ENCODE data around the gene ILRUN.
A peak's percentile ranks its signal among the peaks of the same experiment; 100 is the strongest.
"Not testable (repeated sequence)": the region's sequence is repeated elsewhere in the genome, so short reads cannot be mapped to it uniquely, and the experiment has no call there.

The ILRUN gene

DNA sequence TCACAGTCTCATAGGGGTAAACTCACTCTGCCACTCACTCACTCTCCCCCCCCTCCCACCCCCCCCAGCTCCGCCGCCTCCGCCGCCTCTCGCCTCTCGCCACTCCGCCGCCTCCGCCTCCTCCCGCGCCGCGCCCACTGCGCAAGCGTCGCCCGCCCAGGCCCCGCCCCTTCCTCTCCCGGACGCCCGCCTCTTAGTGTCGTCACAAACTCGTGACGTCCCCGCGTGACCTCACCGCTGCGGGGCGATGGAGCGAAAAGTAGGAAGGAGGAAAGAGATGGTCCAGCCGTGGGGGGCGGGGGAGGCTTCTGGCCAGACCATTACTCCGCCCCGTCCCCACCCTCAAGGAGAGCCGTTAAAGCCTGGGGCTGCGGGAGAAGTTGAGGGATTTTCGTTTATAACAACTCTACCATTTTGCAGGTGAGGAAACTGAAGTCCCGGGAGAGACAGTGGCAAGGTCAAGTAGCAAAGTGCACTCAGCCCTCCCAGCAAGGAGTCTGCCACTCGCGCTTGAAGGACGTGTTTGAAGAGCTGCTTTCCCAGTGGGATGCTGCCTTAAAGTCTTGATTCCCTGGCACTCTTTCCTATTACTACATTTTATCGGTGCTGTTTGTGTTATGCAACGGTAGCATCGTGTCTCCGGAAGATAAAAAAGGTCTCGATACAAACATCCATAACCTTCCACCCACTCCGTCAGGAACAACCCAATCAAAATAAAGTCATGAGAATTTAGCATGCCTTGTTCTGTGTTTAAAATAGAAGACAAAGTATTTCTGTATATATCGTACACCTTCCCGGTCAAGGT, at the start of gene ILRUN:
Gene ILRUN (minus strand): TSS at position 29 of the 805 bp plus-strand sequence. CDS start 164 bp downstream, outside the sequence.
- DNase-seq = peak; percentile 21

GRCh38 chr6:34745277-34746103, 48.9 kb upstream of the ILRUN start:
- DNase-seq = no peak

GRCh38 chr6:34744294-34744647, 47.7 kb upstream of the ILRUN start:
- not testable (repeated sequence) for DNase-seq

DNA sequence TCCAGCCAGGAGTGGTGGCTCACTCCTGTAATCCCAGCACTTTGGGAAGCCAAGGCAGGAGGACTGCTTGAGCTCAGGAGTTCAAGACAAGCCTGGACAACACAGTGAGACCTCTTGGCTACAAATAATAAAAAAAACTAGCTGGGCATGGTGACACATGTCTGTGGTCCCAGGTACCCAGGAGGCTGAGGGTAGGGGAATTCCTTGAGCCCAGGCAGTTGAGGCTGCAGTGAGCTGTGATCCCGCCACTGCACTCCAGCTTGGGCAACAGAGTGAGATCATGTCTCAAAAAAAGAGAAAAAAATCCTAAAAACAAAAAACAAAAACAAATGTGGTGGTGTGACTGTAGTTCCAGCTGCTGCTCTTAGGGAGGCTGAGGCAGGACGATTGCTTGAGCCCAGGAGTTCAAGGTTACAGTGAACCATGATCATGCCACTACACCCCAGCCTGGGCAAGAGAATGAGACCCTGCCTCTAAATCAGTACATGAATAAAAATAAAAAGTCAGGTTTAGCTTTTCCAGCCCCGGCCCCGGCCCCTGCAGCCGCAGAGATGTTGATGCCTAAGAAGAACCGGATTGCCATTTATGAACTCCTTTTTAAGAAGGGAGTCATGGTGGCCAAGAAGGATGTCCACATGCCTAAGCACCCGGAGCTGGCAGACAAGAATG, 47.2 kb upstream of the ILRUN start:
- no peak for DNase-seq

DNA sequence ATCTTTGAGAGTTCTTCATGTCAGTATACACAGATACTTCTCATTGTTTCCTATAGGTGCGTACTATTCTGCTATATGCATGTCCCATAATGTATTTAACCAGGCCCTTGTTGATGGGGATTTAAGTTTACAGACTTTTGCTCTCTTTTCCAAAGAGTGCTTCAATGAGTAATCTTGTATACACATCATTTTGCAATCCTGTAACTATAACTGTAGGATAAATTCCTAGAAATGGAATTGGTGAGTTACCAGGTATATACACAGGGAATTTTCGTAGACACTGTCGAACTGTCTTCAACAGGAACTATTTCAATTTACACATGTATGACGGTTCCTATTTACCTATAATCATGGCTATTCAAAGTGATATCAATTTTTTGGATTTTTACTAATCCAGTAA, 45.5 kb upstream of the ILRUN start:
- no peak for DNase-seq

- DNase-seq = no peak
Observed at GRCh38 chr6:34736823-34737222, 40.3 kb upstream of the ILRUN start.

DNA sequence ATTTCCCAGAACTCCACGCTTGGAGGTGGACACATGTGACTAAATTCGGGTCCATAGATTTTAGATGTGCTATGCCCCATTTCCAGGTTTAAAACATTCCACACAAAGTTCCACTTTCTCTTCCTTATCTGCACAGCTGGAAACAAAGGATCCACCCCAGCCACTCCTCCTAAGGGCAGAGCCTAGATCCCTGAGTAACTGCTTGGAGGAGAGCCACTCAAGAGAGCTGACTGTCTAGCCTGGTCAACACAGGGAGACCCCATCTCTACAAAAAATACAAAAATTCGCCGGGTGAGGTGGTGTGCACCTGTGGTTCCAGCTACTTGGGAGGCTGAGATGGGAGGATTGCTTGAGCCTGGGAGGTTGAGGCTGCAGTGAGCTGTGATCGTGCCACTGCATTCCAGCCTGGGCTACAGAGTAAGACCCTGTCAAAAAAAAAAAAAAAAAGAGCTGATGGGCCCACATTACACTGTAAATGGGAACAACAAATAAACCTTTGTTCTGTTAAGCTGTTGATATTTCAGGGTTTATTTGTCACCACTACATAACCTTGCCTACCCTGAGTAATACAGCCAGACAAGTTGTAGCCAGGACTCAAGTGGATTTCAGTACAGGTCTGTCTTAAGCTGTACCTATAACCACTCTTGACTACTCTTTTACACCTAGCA, 35.0 kb upstream of the ILRUN start:
- DNase-seq = no peak

- DNase-seq = no peak
Observed at GRCh38 chr6:34729631-34730470, 33.3 kb upstream of the ILRUN start.

- no peak for DNase-seq
Observed at GRCh38 chr6:34726055-34726454, 29.5 kb upstream of the ILRUN start.

- no peak for DNase-seq
Observed at GRCh38 chr6:34723203-34723602, 26.6 kb upstream of the ILRUN start.

- no peak for DNase-seq
Observed at GRCh38 chr6:34722451-34722850, 25.9 kb upstream of the ILRUN start.

DNA sequence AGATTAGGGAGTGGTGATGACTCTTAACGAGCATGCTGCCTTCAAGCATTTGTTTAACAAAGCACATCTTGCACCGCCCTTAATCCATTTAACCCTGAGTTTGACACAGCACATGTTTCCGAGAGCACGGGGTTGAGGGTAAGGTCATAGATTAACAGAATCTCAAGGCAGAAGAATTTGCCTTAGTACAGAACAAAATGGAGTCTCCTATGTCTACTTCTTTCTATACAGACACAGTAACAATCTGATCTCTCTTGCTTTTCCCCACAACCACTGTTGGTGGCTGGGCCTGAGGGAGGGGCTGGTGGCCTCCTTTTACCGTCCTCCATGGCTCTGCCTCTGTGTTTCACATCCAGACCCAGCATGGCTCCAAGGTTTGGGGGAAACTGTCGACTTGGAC, 23.6 kb upstream of the ILRUN start:
- DNase-seq = not testable (repeated sequence)

DNA sequence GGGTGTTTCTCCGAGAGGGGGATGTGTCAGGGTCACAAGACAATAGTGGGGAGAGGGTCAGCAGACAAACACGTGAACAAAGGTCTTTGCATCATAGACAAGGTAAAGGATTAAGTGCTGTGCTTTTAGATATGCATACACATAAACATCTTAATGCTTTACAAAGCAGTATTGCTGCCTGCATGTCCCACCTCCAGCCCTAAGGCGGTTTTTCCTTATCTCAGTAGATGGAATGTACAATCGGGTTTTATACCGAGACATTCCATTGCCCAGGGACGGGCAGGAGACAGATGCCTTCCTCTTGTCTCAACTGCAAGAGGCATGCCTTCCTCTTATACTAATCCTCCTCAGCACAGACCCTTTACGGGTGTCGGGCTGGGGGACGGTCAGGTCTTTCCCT, 23.1 kb upstream of the ILRUN start:
- not testable (repeated sequence) for DNase-seq

GRCh38 chr6:34718976-34719375, 22.4 kb upstream of the ILRUN start:
- no peak for DNase-seq

- no peak for DNase-seq
Observed at GRCh38 chr6:34717466-34717865, 20.9 kb upstream of the ILRUN start.

DNA sequence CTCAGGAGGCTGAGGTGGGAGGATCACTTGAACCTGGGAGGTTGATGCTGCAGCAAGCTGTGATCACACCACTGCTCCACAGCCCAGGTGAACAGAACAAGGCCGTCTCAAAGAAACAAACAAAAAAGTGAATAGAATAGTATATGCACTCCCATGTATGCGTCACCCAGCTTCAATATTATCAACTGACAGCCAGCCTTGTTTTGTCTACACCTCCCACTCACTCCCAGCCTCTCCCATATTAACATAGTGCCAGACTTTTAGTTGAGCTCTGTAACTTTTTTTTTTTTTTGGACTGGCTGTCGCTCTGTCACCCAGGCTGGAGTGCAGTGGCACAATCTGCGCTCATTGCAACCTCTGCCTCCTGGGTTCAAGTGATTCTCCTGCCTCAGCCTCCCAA, 18.1 kb upstream of the ILRUN start:
- DNase-seq = no peak

- DNase-seq = not testable (repeated sequence)
Observed at GRCh38 chr6:34712881-34713280, 16.3 kb upstream of the ILRUN start.

GRCh38 chr6:34709386-34709785, 12.8 kb upstream of the ILRUN start:
- DNase-seq = no peak

DNA sequence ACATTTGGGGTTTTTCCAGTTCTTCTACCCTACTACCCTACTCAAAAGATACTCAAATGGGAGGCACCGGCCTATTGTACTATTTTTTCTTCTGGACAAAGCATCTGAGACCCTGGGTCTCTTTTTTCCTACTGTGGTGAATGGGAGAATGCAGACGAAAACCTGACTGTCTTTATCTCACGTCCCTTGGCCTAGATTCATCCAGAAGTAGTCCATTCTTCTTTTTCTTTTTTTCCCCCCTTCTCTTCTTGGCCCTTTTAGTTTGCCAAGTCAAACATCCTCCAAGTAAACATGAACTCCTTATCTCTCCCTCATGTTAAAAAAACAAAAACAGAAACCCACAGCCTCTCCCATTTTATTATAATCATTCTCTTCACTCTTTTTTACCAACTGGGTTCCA, 8.7 kb upstream of the ILRUN start:
- DNase-seq = no peak

GRCh38 chr6:34701199-34701598, 4.6 kb upstream of the ILRUN start:
- no peak for DNase-seq

GRCh38 chr6:34697904-34698559, 1.5 kb upstream of the ILRUN start:
- no peak for DNase-seq

DNA sequence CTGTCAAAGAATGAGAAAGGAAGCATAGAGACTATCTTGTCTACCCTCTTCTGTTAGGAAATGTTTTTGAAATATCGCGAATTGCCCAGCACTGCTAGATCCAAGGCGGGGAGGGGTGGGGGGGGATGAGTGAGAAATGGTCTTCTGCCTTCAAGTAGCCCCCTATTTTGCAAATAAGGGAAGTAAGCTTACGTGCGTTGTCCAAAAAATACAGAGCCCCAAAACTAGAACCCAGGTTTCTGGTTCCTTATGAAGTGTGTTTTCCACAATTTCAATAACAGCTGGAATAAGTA, 923 bp upstream of the ILRUN start:
- no peak for DNase-seq
